Neural progenitor cell (in vitro differentiated cells): Measurements from ENCODE around the gene SCAMP4. TPM values are rescaled to one million over a fixed set of nuclear protein-coding genes. Genes with fewer than 3 reads are reported as not detected.
A peak's percentile ranks its signal among the peaks of the same experiment; 100 is the strongest.

Experiments used
- DNase-seq: peaks from one replicate; pipeline ENCODE4 v3.0.0-alpha.2; 2016; ENCODE audit warnings: low spot score
- H2AFZ ChIP-seq: fragments of 200-600 bp; sonication (generic); replicated peaks from 2 replicates; pipeline ENCODE4 v1.6.1; 2016; ENCODE audit warnings: antibody characterized with exemption
- H3F3A ChIP-seq: fragments of 200-600 bp; sonication (generic); 2 replicates; pipeline ENCODE4 v1.6.1; 2016; ENCODE audit warnings: antibody characterized with exemption, low read depth
- H3K27ac ChIP-seq: fragments of 200-600 bp; sonication (generic); 2 replicates; pipeline ENCODE4 v1.5.1; 2016; ENCODE audit warnings: mild to moderate bottlenecking
- H3K27me3 ChIP-seq: fragments of 200-600 bp; sonication (generic); 2 replicates; pipeline ENCODE4 v1.6.1; 2016; ENCODE audit warnings: mild to moderate bottlenecking, moderate library complexity
- H3K36me3 ChIP-seq: fragments of 200-600 bp; sonication (generic); 2 replicates; pipeline ENCODE4 v1.5.1; 2016
- H3K4me1 ChIP-seq: fragments of 200-600 bp; sonication (generic); 2 replicates; pipeline ENCODE4 v1.6.1; 2016; ENCODE audit warnings: mixed run types
- H3K4me2 ChIP-seq: fragments of 200-600 bp; sonication (generic); 2 replicates; pipeline ENCODE4 v1.6.1; 2016
- H3K4me3 ChIP-seq: fragments of 200-600 bp; sonication (generic); 2 replicates; pipeline ENCODE4 v1.5.1; 2016
- H3K79me2 ChIP-seq: fragments of 200-600 bp; sonication (generic); 2 replicates; pipeline ENCODE4 v1.6.1; 2016; ENCODE audit warnings: low read depth
- H3K9ac ChIP-seq: fragments of 200-600 bp; sonication (generic); 2 replicates; pipeline ENCODE4 v1.6.1; 2016
- H3K9me3 ChIP-seq: fragments of 200-600 bp; sonication (generic); 2 replicates; pipeline ENCODE4 v1.5.1; 2016; ENCODE audit warnings: low read depth
- H4K20me1 ChIP-seq: fragments of 200-600 bp; sonication (generic); 2 replicates; pipeline ENCODE4 v1.6.1; 2016; ENCODE audit warnings: low read depth
- H3K27ac Mint-ChIP-seq: 3 replicates; pipeline ENCODE4 v1.8.0; 2021; ENCODE audit warnings: mixed read lengths
- H3K27me3 Mint-ChIP-seq: 2 replicates; pipeline ENCODE4 v1.8.0; 2022; ENCODE audit warnings: low read depth, mild to moderate bottlenecking, inconsistent platforms, moderate library complexity, mixed read lengths; ENCODE audit not compliant: insufficient read depth
- H3K36me3 Mint-ChIP-seq: 3 replicates; pipeline ENCODE4 v1.8.0; 2021; ENCODE audit warnings: mixed read lengths
- H3K4me1 Mint-ChIP-seq: 3 replicates; pipeline ENCODE4 v1.8.0; 2021; ENCODE audit warnings: mixed read lengths
- H3K4me3 Mint-ChIP-seq: 3 replicates; pipeline ENCODE4 v1.8.0; 2021; ENCODE audit warnings: mild to moderate bottlenecking, moderate library complexity, mixed read lengths
- H3K9me3 Mint-ChIP-seq: 3 replicates; pipeline ENCODE4 v1.8.0; 2020; ENCODE audit warnings: mixed read lengths
- CTCF ChIP-seq: fragments of 200-600 bp; sonication (generic); IDR thresholded peaks from 2 replicates; pipeline ENCODE4 v1.5.1; 2017; ENCODE audit warnings: antibody characterized with exemption, mild to moderate bottlenecking
- EZH2 ChIP-seq: fragments of 200-600 bp; sonication (generic); IDR thresholded peaks from 2 replicates; pipeline ENCODE4 v1.6.1; 2017; ENCODE audit warnings: antibody characterized with exemption, mild to moderate bottlenecking, moderate library complexity
- EZH2phosphoT487 ChIP-seq: fragments of 200-600 bp; sonication (generic); IDR thresholded peaks from 2 replicates; pipeline ENCODE4 v1.6.1; 2017; ENCODE audit warnings: antibody characterized with exemption
- total RNA-seq: library from RNA; depleted of rRNA; stranded (reverse); fragments of >200 nt; gene quantifications from 2 replicates; pipeline ENCODE4 v1.2.3, GENCODE V29; 2015; ENCODE audit warnings: low replicate concordance

SCAMP4 gene
- total RNA-seq, 1 donor from 2014 or later, result 11.5 TPM

GRCh38 chr19:1856698-1857603 is 48.2 kb upstream of the SCAMP4 start:
- peaks cover 46% of the 10 kb centered on the region for H3K27me3 ChIP-seq
- peak; percentile 44 for DNase-seq

GRCh38 chr19:1857648-1858326 is 47.4 kb upstream of the SCAMP4 start:
- Mint-ChIP-seq H3K27ac (no peak overlapping the region), H3K4me3 (peak overlapping the region; percentile 72), H3K36me3 (no peaks in the 10 kb centered on the region), H3K4me1 (peaks cover 45% of the 10 kb centered on the region), H3K9me3 (no peaks in the 10 kb centered on the region), H3K27me3 (peaks cover 14% of the 10 kb centered on the region)
- H4K20me1 ChIP-seq, result peaks cover 96% of the 10 kb centered on the region
- H3K79me2 ChIP-seq, result peaks cover 79% of the 10 kb centered on the region
- H3K4me3 ChIP-seq, result peak overlapping the region; percentile 36
- H2AFZ ChIP-seq, result no peak overlapping the region
- H3K9me3 ChIP-seq, result no peaks in the 10 kb centered on the region
- H3K4me2 ChIP-seq, result peak overlapping the region; percentile 74
- H3K27me3 ChIP-seq, result peaks cover 53% of the 10 kb centered on the region
- no peak for DNase-seq
- peaks cover 52% of the 10 kb centered on the region for H3F3A ChIP-seq
- no peak overlapping the region for H3K9ac ChIP-seq
- H3K27ac ChIP-seq, result no peak overlapping the region
- no peaks in the 10 kb centered on the region for H3K36me3 ChIP-seq
- TF ChIP-seq EZH2phosphoT487, result no peak
- TF ChIP-seq EZH2, result no peak
- TF ChIP-seq CTCF, result no peak
- H3K4me1 ChIP-seq, result peaks cover 79% of the 10 kb centered on the region

More at GRCh38 chr19:1856698-1857603, 48.2 kb upstream of the SCAMP4 start:
- TF ChIP-seq CTCF (no peak), EZH2phosphoT487 (no peak), EZH2 (no peak)
- H3K9ac ChIP-seq, result no peak overlapping the region
- H3K4me2 ChIP-seq, result peak overlapping the region; percentile 74
- H3K4me1 ChIP-seq, result peaks cover 79% of the 10 kb centered on the region
- H3K9me3 Mint-ChIP-seq, result no peaks in the 10 kb centered on the region
- no peak overlapping the region for H2AFZ ChIP-seq
- H3K4me3 ChIP-seq, result peak overlapping the region; percentile 36
- H3K36me3 Mint-ChIP-seq, result no peaks in the 10 kb centered on the region
- no peaks in the 10 kb centered on the region for H3K9me3 ChIP-seq
- H3K4me3 Mint-ChIP-seq, result peak overlapping the region; percentile 62
- H3F3A ChIP-seq, result peaks cover 46% of the 10 kb centered on the region
- H3K4me1 Mint-ChIP-seq, result peaks cover 45% of the 10 kb centered on the region
- H3K79me2 ChIP-seq, result peaks cover 74% of the 10 kb centered on the region
- no peak overlapping the region for H3K27ac Mint-ChIP-seq
- peaks cover 94% of the 10 kb centered on the region for H4K20me1 ChIP-seq
- H3K27ac ChIP-seq, result no peak overlapping the region
- no peaks in the 10 kb centered on the region for H3K36me3 ChIP-seq
- peaks cover 12% of the 10 kb centered on the region for H3K27me3 Mint-ChIP-seq

GRCh38 chr19:1858412-1859081 is 46.7 kb upstream of the SCAMP4 start:
- peaks cover 52% of the 10 kb centered on the region for H3F3A ChIP-seq

More at GRCh38 chr19:1858412-1859081, 46.7 kb upstream of the SCAMP4 start:
- H3K4me1 ChIP-seq, result peaks cover 77% of the 10 kb centered on the region
- Mint-ChIP-seq H3K4me3 (peak overlapping the region; percentile 52), H3K4me1 (peaks cover 43% of the 10 kb centered on the region), H3K9me3 (no peaks in the 10 kb centered on the region), H3K36me3 (no peaks in the 10 kb centered on the region), H3K27ac (no peak overlapping the region), H3K27me3 (peaks cover 14% of the 10 kb centered on the region)
- H3K79me2 ChIP-seq, result peaks cover 71% of the 10 kb centered on the region
- no peak for DNase-seq
- H3K27me3 ChIP-seq, result peaks cover 55% of the 10 kb centered on the region
- TF ChIP-seq EZH2phosphoT487 (no peak), EZH2 (no peak), CTCF (no peak)
- no peak overlapping the region for H3K4me3 ChIP-seq
- no peak overlapping the region for H3K27ac ChIP-seq
- no peak overlapping the region for H2AFZ ChIP-seq
- peaks cover 88% of the 10 kb centered on the region for H4K20me1 ChIP-seq
- no peak overlapping the region for H3K9ac ChIP-seq
- H3K9me3 ChIP-seq, result no peaks in the 10 kb centered on the region
- H3K36me3 ChIP-seq, result no peaks in the 10 kb centered on the region
- peak overlapping the region; percentile 76 for H3K4me2 ChIP-seq
